Upper lobe of left lung (tissue), 4 donors: Measurements from ENCODE around the gene BEST3.

ENCODE experiments used
- EP300 ChIP-seq, 4 donors: sonication (generic); formaldehyde crosslinking; IDR thresholded peaks; one replicate each; pipeline ENCODE4 v1.5.1; 2017; ENCODE audit warnings: antibody characterized with exemption in 4 of 4, control low read depth in 2 of 4
- POLR2A ChIP-seq, 4 donors: fragments of 450-650 bp; IDR thresholded peaks; one replicate each; pipeline ENCODE4 v1.5.1; 2016 to 2017; ENCODE audit warnings: antibody characterized with exemption in 4 of 4, mild to moderate bottlenecking in 2 of 4
- POLR2AphosphoS5 ChIP-seq, 2 donors: sonication (generic); formaldehyde crosslinking; IDR thresholded peaks; one replicate each; pipeline ENCODE4 v1.5.1; 2017; ENCODE audit warnings: antibody characterized with exemption in 2 of 2
- TF ChIP-seq, protein P1 (sequence below), 6 experiments: fragments of 450-650 bp in 4 of 6; fragments of 200-600 bp in 2 of 6; sonication (generic) in 2 of 6; IDR thresholded peaks; one replicate each; pipeline ENCODE4 v1.5.1; 2016 to 2019; ENCODE audit warnings: antibody characterized with exemption in 6 of 6

DNA sequence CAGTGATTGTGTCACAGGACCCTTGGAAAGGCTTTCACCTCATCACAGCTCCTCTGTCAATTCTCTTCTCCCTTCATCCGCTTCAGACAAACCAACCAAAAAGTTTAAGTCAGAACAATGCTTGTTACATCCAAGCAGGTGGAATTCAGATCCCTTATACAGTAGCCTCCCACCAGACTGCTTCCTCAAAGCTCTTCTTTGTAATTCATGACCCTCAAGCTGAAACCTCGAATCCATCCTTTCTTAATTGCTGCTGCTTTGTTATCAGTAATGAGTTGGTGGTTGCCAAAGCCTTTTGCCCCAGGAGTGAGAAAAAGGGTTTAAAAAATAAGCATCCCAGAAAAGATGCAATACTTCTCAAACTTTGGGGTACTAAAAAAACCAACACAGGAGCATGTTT is 9.5 kb downstream of the BEST3 start:
- TF ChIP-seq, protein P1, sequence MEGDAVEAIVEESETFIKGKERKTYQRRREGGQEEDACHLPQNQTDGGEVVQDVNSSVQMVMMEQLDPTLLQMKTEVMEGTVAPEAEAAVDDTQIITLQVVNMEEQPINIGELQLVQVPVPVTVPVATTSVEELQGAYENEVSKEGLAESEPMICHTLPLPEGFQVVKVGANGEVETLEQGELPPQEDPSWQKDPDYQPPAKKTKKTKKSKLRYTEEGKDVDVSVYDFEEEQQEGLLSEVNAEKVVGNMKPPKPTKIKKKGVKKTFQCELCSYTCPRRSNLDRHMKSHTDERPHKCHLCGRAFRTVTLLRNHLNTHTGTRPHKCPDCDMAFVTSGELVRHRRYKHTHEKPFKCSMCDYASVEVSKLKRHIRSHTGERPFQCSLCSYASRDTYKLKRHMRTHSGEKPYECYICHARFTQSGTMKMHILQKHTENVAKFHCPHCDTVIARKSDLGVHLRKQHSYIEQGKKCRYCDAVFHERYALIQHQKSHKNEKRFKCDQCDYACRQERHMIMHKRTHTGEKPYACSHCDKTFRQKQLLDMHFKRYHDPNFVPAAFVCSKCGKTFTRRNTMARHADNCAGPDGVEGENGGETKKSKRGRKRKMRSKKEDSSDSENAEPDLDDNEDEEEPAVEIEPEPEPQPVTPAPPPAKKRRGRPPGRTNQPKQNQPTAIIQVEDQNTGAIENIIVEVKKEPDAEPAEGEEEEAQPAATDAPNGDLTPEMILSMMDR (IDR thresholded peaks at IDR 0.05): no peak
- TF ChIP-seq POLR2AphosphoS5 (IDR thresholded peaks at IDR 0.05) (no peak), EP300 (IDR thresholded peaks at IDR 0.05) (no peak), POLR2A (IDR thresholded peaks at IDR 0.05) (no peak)
